H9 (cell line): ENCODE results near the gene PALM2AKAP2. TPM values are rescaled to one million over a fixed set of nuclear protein-coding genes. Genes with fewer than 3 reads are reported as not detected.

Experiments
- DNase-seq: peaks from one replicate; pipeline ENCODE4 v3.0.0-alpha.2; 2017
- H2AFZ ChIP-seq: one replicate; pipeline ENCODE4 v1.6.1; 2013; ENCODE audit warnings: mild to moderate bottlenecking, low read length, control low read depth, moderate library complexity
- H2AK5ac ChIP-seq: 2 replicates; pipeline ENCODE4 v1.6.1; 2013; ENCODE audit warnings: low read length, control low read depth, mixed read lengths; ENCODE audit not compliant: insufficient read length
- H2BK120ac ChIP-seq: one replicate; pipeline ENCODE4 v1.6.1; 2013; ENCODE audit warnings: low read depth, mild to moderate bottlenecking, low read length, control low read depth, inconsistent platforms; ENCODE audit not compliant: poor library complexity, severe bottlenecking
- H2BK12ac ChIP-seq: 2 replicates; pipeline ENCODE4 v1.6.1; 2013; ENCODE audit warnings: low read length, control low read depth, mixed read lengths, low read depth; ENCODE audit not compliant: insufficient read length
- H2BK15ac ChIP-seq: 2 replicates; pipeline ENCODE4 v1.6.1; 2013; ENCODE audit warnings: low read depth, low read length, control low read depth
- H2BK20ac ChIP-seq: one replicate; pipeline ENCODE4 v1.6.1; 2013; ENCODE audit warnings: low read depth, mild to moderate bottlenecking, low read length, control low read depth, inconsistent platforms; ENCODE audit not compliant: poor library complexity, severe bottlenecking
- H2BK5ac ChIP-seq: 2 replicates; pipeline ENCODE4 v1.6.1; 2013; ENCODE audit warnings: low read length, control low read depth, mixed read lengths; ENCODE audit not compliant: insufficient read length
- H3K14ac ChIP-seq: 2 replicates; pipeline ENCODE4 v1.6.1; 2013; ENCODE audit warnings: low read length, control low read depth; ENCODE audit not compliant: insufficient read depth
- H3K18ac ChIP-seq: 2 replicates; pipeline ENCODE4 v1.6.1; 2013; ENCODE audit warnings: low read depth, mild to moderate bottlenecking, mixed read lengths, low read length, control low read depth; ENCODE audit not compliant: insufficient read length
- H3K23ac ChIP-seq: 2 replicates; pipeline ENCODE4 v1.6.1; 2013; ENCODE audit warnings: low read length, control low read depth, mixed read lengths, low read depth; ENCODE audit not compliant: insufficient read length
- H3K23me2 ChIP-seq: 2 replicates; pipeline ENCODE4 v1.6.1; 2013; ENCODE audit warnings: low read depth, mild to moderate bottlenecking, mixed read lengths, low read length, control low read depth; ENCODE audit not compliant: insufficient read length, poor library complexity, severe bottlenecking
- H3K27ac ChIP-seq: 2 replicates; pipeline ENCODE4 v1.5.1; 2013; ENCODE audit warnings: low read length, control low read depth, mixed read lengths, low read depth; ENCODE audit not compliant: insufficient read length
- H3K27me3 ChIP-seq: 2 replicates; pipeline ENCODE4 v1.6.1; 2013; ENCODE audit warnings: low read length, control low read depth, inconsistent platforms; ENCODE audit not compliant: insufficient read depth
- H3K4ac ChIP-seq: 2 replicates; pipeline ENCODE4 v1.6.1; 2013; ENCODE audit warnings: low read depth, mild to moderate bottlenecking, control low read depth, inconsistent platforms, low read length, moderate library complexity
- H3K4me1 ChIP-seq: 2 replicates; pipeline ENCODE4 v1.6.1; 2013; ENCODE audit warnings: low read length, control low read depth, inconsistent platforms; ENCODE audit not compliant: insufficient read depth
- H3K4me2 ChIP-seq: 2 replicates; pipeline ENCODE4 v1.6.1; 2013; ENCODE audit warnings: low read length, control low read depth, mixed read lengths; ENCODE audit not compliant: insufficient read length, insufficient read depth
- H3K56ac ChIP-seq: 2 replicates; pipeline ENCODE4 v1.6.1; 2013; ENCODE audit warnings: low read depth, mild to moderate bottlenecking, mixed read lengths, low read length, control low read depth; ENCODE audit not compliant: insufficient read length
- H3K79me1 ChIP-seq: 2 replicates; pipeline ENCODE4 v1.6.1; 2013; ENCODE audit warnings: low read depth, mild to moderate bottlenecking, moderate library complexity, low read length, control low read depth, inconsistent platforms; ENCODE audit not compliant: insufficient read depth, poor library complexity, severe bottlenecking
- H3K79me2 ChIP-seq: 2 replicates; pipeline ENCODE4 v1.6.1; 2013; ENCODE audit warnings: low read length, control low read depth, inconsistent platforms; ENCODE audit not compliant: insufficient read depth
- H3K9ac ChIP-seq: 2 replicates; pipeline ENCODE4 v1.6.1; 2013; ENCODE audit warnings: low read length, control low read depth, mixed read lengths; ENCODE audit not compliant: insufficient read length; ENCODE audit errors: extremely low read depth
- H3K9me3 ChIP-seq: one replicate; pipeline ENCODE4 v1.6.1; 2013; ENCODE audit warnings: low read depth, low read length, inconsistent platforms; ENCODE audit not compliant: control insufficient read depth
- H3T11ph ChIP-seq: one replicate; pipeline ENCODE4 v1.6.1; 2013; ENCODE audit warnings: mild to moderate bottlenecking, low read length, control low read depth, inconsistent platforms
- H4K20me1 ChIP-seq: one replicate; pipeline ENCODE4 v1.6.1; 2013; ENCODE audit not compliant: control insufficient read depth, insufficient read length, insufficient read depth
- H4K5ac ChIP-seq: 2 replicates; pipeline ENCODE4 v1.6.1; 2013; ENCODE audit warnings: low read depth, mild to moderate bottlenecking, mixed read lengths, low read length, control low read depth; ENCODE audit not compliant: insufficient read length
- H4K8ac ChIP-seq: replicated peaks from 2 replicates; pipeline ENCODE4 v1.6.1; 2013; ENCODE audit warnings: low read length, control low read depth, mixed read lengths, low read depth; ENCODE audit not compliant: insufficient read length
- H4K91ac ChIP-seq: 2 replicates; pipeline ENCODE4 v1.6.1; 2013; ENCODE audit warnings: low read depth, mild to moderate bottlenecking, moderate library complexity, mixed read lengths, low read length, control low read depth; ENCODE audit not compliant: insufficient read length
- H3K27ac Mint-ChIP-seq, 3 experiments: 2 replicates in 2 of 3; 3 replicates in 1 of 3; pipeline ENCODE4 v1.8.0; 2020 to 2021; ENCODE audit warnings: mixed read lengths in 3 of 3, mild to moderate bottlenecking in 1 of 3, moderate library complexity in 1 of 3
- H3K27me3 Mint-ChIP-seq: 2 replicates; pipeline ENCODE4 v1.8.0; 2021; ENCODE audit warnings: low read depth, mild to moderate bottlenecking, moderate library complexity, mixed read lengths
- H3K36me3 Mint-ChIP-seq, 3 experiments: 2 replicates in 2 of 3; 3 replicates in 1 of 3; pipeline ENCODE4 v1.8.0; 2020 to 2021; ENCODE audit warnings: low read depth in 3 of 3, mixed read lengths in 3 of 3; ENCODE audit not compliant: insufficient read depth in 1 of 3
- H3K4me1 Mint-ChIP-seq, 2 experiments: 2 replicates each; pipeline ENCODE4 v1.8.0; 2020; ENCODE audit warnings: mixed read lengths in 2 of 2
- H3K4me3 Mint-ChIP-seq, 2 experiments: 2 replicates in 1 of 2; 3 replicates in 1 of 2; pipeline ENCODE4 v1.8.0; 2020 to 2021; ENCODE audit warnings: mild to moderate bottlenecking in 2 of 2, mixed read lengths in 2 of 2, moderate library complexity in 1 of 2
- H3K9me3 Mint-ChIP-seq, 2 experiments: 2 replicates in 1 of 2; 3 replicates in 1 of 2; pipeline ENCODE4 v1.8.0; 2020; ENCODE audit warnings: mild to moderate bottlenecking in 2 of 2, mixed read lengths in 2 of 2, moderate library complexity in 1 of 2
- CTCF ChIP-seq: fragments of 200-600 bp; sonication (generic); conservative IDR thresholded peaks from 3 replicates; pipeline ENCODE4 v1.8.0; 2021; ENCODE audit warnings: antibody characterized with exemption, mild to moderate bottlenecking
- WGBS: extraction: QIAGEN DNeasy Blood & Tissue Kit; methylation state at CpG from one replicate; pipeline ENCODE4 v1.1.7; 2013; ENCODE audit warnings: missing lambda C conversion rate, low lambda C conversion rate, mixed read lengths; ENCODE audit not compliant: insufficient read length; ENCODE audit errors: extremely low coverage; 5-methylcytosine and 5-hydroxymethylcytosine counted together
- total RNA-seq: library from RNA; stranded (reverse); gene quantifications from 2 replicates; pipeline ENCODE4 v1.2.1, GENCODE V29; 2021

Gene PALM2AKAP2
- total RNA-seq, 1 experiment from 2014 or later, result 3.6 TPM

DNA sequence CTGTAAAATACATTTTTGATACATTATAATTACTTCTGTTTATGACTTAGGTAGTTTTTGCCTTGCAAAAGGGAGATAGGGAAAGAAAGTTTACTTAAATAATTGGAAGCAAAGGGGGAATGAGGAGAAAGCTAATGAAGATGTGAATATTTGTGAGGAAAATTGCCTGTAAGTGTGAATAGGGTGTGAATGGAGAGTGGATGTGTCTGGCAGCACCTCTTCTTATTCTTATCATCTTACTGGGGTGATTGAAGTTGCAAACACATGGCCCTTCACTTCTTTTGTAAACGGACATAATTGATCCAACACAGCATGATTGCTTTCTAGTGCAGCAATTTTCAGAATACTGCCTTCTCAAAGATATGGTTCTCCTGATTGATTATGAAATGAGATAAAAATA, 46.6 kb downstream of the PALM2AKAP2 start:
- H3K4me1 ChIP-seq, result no peaks in the 10 kb centered on the region
- H2BK120ac ChIP-seq, result no peak overlapping the region
- no peak overlapping the region for H2AFZ ChIP-seq
- H3K18ac ChIP-seq, result no peak overlapping the region
- H3K9me3 ChIP-seq, result no peaks in the 10 kb centered on the region
- no peak overlapping the region for H2BK12ac ChIP-seq
- no peak overlapping the region for H3K56ac ChIP-seq
- H3K9ac ChIP-seq, result no peak overlapping the region
- no peak for DNase-seq
- H3T11ph ChIP-seq, result no peak overlapping the region
- no peak overlapping the region for H2BK15ac ChIP-seq
- no peak overlapping the region for H3K27ac ChIP-seq
- H3K27me3 Mint-ChIP-seq, result no peaks in the 10 kb centered on the region
- H2BK5ac ChIP-seq, result no peak overlapping the region
- no peak overlapping the region for H3K4me3 Mint-ChIP-seq
- no peak overlapping the region for H3K23ac ChIP-seq
- H3K9me3 Mint-ChIP-seq, result no peaks in the 10 kb centered on the region
- no peaks in the 10 kb centered on the region for H3K36me3 Mint-ChIP-seq
- H3K27ac Mint-ChIP-seq, result no peak overlapping the region
- WGBS, result no CpG with 5 or more reads among the region's 1 CpG
- H3K4me2 ChIP-seq, result no peak overlapping the region
- no peaks in the 10 kb centered on the region for H3K23me2 ChIP-seq
- no peak overlapping the region for H4K8ac ChIP-seq
- H3K27me3 ChIP-seq, result no peaks in the 10 kb centered on the region
- no peak for TF ChIP-seq CTCF
- H4K91ac ChIP-seq, result no peak overlapping the region
- H3K14ac ChIP-seq, result no peak overlapping the region
- H2BK20ac ChIP-seq, result no peak overlapping the region
- H3K4me1 Mint-ChIP-seq, result peaks cover 1 to 7% of the 10 kb centered on the region in 2 experiments; a peak in 3 of 4 replicates
- H2AK5ac ChIP-seq, result no peak overlapping the region
- no peak overlapping the region for H4K5ac ChIP-seq
- no peaks in the 10 kb centered on the region for H3K79me2 ChIP-seq
- H4K20me1 ChIP-seq, result no peaks in the 10 kb centered on the region
- no peaks in the 10 kb centered on the region for H3K79me1 ChIP-seq
- no peak overlapping the region for H3K4ac ChIP-seq
